Right ventricle myocardium superior (tissue), 1 donor: Measurements from ENCODE around the gene TSPAN7. TPM values are rescaled to one million over a fixed set of nuclear protein-coding genes. Genes with fewer than 3 reads are reported as not detected.

Experiments used
- ATAC-seq: fragments of 200-7000 bp; cut with Tn5 transposase; one replicate; pipeline ENCODE4 v1.9.1; 2020; ENCODE audit warnings: mild to moderate bottlenecking; ENCODE audit not compliant: poor library complexity
- DNase-seq: peaks from one replicate; pipeline ENCODE4 v3.0.0-alpha.2; 2020
- intact Hi-C: fragments of 100-400 bp; cut with DNase I; formaldehyde crosslinking; loops from one replicate; pipeline ENCODE4 v1.11.2; 2022
- total RNA-seq: library from RNA; stranded (reverse); fragmentation: NEBNext Ultra II Directional; extraction: Animal tissue kit (Norgen Biotek cat#: 25700); gene quantifications from one replicate; pipeline ENCODE4 v1.2.1, GENCODE V29; 2021
- donor health status: DM: no; HTN: yes; CAD: no; lungs with severe emphysema.

Gene TSPAN7
- total RNA-seq, 1 donor from 2014 or later: 26.6 TPM

GRCh38 chrX:38732866-38733265 lies 171.5 kb downstream of the TSPAN7 start:
- ATAC-seq: no peak
- intact Hi-C loops: no loop called here
- no peak for DNase-seq

Other genes with a start within 250 kb of the TSPAN7 start
- 3.5 TPM for gene RPGR, start 234.0 kb upstream of the TSPAN7 start, total RNA-seq
- gene OTC, start 208.9 kb upstream of the TSPAN7 start, total RNA-seq: not detected
- gene MID1IP1, start 239.9 kb downstream of the TSPAN7 start, total RNA-seq: 57.4 TPM